GM19238 (cell line): ENCODE measurements around the gene RNF212.
"Not testable (repeated sequence)": the region's sequence is repeated elsewhere in the genome, so short reads cannot be mapped to it uniquely, and the experiment has no call there.

ENCODE experiments used
- DNase-seq: peaks from one replicate; pipeline ENCODE4 v3.0.0; 2011; ENCODE audit warnings: low spot score; ENCODE audit not compliant: insufficient read length

RNF212 gene, protein sequence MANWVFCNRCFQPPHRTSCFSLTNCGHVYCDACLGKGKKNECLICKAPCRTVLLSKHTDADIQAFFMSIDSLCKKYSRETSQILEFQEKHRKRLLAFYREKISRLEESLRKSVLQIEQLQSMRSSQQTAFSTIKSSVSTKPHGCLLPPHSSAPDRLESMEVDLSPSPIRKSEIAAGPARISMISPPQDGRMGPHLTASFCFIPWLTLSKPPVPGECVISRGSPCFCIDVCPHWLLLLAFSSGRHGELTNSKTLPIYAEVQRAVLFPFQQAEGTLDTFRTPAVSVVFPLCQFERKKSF

GRCh38 chr4:1113311-1114009 lies at the start of gene RNF212:
Gene RNF212, minus strand, starts transcription at chr4:1113564. Its CDS starts 100 bp downstream, at chr4:1113464.
- DNase-seq, result no peak

GRCh38 chr4:1160351-1160750 lies 47.0 kb upstream of the RNF212 start:
- DNase-seq, result no peak

DNA sequence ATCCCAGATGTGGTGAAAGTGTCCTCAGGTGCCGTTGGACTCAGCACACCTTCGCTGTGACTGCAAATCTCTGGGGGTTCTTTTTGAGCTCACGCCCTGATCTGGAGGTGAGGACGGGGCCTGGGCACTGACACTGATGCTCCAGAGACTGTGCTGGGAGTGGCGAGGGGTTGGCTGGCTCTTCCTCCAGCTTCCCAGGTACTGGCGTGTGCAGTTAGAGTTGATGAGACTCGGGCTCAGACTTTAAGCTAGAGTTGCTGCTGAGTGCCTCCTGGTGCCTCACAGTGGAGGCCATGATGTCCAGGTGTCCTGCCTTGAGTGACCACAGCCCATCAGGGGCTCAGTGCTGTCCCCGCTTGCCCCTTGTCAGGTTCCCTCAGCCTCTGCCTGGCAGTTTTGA lies 42.7 kb upstream of the RNF212 start:
- no peak for DNase-seq

DNA sequence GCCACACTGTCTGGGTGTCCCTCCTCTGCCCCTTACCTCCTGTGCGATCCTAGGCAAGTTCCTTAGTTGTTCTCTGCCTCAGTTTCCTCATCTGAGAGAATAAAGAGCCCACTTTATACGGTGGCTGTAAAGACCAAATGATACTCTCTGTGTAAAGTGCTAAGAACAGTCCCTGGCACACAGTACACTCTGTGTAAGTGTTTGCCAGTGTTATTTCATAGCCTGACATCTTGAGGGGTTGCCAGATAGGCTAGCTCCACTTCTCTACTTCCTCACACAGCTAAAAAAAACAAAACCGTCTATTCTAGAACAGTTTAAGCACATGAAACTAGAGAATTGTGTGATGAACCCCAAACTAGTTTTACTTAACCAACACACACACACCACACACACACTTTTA lies 42.0 kb upstream of the RNF212 start:
- no peak for DNase-seq

DNA sequence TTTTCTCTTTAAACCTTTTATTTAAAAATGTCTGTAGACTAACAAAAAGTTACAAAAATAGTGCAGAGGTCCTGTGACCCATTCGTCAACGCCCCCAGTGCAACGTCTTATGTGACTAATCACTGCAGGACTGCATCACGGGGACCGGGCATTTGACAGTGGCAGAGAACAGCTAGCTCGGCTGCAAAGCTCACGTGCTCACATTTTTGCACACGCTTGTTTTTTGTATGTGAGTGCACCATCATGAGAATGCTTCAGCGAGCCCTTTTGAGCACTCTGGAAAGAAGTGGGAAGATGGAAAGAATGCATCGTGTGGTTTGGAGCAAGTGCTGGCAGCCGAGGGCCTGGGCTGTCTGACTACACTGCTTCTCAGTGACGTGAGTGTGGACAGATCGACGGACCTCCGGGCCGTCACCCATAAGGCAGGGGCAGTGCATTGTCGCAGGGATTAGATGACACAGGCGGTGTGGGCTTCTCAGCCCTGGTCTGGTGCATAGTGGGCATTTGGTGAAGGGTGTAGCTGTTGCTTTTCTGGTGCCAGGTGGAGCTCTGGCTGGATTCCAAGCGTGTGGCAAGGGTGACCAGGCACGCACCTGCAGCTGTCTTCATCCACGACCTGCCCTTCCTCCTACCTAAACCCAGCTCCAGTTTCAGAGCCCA lies 41.3 kb upstream of the RNF212 start:
- DNase-seq, result no peak

DNA sequence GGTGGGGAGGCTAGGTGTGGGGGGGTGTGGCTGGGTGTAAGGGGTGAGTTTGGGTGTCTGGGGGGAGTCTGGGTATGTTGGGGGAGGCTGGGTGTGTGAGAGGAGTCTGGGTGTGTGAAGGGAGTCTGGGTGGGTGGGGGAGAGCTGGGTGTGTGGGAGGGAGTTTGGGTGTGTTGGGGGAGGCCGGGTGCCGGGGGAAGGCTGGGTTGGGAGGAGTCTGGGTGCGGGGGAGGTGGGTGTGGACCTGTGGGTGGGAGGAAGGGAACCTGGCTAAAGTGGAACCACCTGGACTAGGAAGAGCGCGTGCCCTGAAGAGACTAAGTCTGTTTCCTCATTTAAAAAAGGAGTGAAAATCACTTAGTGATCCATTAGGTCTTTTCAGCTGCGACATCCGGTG lies 40.8 kb upstream of the RNF212 start:
- DNase-seq, result no peak

GRCh38 chr4:1153567-1154090 lies 40.3 kb upstream of the RNF212 start:
- no peak for DNase-seq

DNA sequence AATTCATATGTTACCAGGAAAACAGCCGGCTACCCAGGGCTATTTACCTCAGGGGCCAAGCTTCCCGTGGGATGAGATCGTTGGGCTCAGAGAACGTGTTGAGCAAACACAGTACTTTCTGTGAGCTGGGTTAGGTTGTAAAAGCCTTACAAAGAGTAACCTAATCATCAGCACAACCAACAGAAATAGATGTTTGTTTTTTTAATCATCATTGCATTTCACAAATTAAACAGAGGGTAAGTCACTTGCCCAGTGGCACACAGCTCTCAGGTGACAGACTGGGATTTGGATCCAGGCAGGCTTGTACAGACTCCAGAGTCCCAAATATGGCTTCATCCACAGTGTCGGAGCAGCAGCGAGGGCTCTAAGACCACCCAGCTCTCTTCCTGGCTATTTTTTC lies 38.9 kb upstream of the RNF212 start:
- no peak for DNase-seq

DNA sequence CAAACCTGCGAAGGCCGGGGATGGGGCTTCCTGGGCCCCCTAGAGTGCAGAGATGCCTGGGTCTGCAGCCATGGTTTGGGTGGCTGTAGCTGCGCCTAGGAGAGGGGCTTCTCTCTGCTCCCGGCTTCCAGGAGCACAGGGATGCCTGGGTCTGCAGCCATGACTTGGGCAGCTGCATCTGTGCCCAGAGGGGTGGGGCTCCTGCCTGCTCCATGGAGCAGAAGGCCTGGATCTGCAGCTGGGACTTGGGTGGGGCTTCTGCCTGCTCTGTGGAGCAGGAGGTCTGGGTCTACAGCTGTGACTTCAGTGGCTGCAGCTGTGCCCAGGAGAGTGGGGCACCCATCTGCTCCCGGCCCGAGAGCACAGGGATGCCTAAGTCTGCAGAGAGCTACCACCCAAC lies 38.2 kb upstream of the RNF212 start:
- no peak for DNase-seq

DNA sequence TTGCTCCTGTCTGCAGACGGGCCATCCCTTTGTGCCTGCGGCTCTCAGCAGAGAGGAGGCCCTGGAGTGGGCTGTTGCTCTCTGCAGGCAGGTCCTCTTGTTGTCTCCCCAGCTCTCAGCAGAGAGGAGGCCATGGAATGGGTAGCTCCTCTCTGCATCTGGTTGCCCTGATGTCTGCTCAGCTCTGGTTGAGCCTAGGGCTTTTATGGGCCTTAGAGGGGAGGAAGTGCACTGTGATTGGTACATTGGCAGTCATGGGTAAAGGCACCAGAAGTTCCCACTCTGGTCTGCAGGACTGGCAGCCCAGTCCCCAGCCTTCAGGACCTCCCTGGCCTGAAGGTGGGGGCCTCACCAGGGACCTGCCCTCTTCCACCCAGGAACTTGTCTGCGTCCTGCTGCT lies 37.5 kb upstream of the RNF212 start:
- no peak for DNase-seq

- DNase-seq, result no peak
Observed at GRCh38 chr4:1139860-1140259, 26.5 kb upstream of the RNF212 start.

DNA sequence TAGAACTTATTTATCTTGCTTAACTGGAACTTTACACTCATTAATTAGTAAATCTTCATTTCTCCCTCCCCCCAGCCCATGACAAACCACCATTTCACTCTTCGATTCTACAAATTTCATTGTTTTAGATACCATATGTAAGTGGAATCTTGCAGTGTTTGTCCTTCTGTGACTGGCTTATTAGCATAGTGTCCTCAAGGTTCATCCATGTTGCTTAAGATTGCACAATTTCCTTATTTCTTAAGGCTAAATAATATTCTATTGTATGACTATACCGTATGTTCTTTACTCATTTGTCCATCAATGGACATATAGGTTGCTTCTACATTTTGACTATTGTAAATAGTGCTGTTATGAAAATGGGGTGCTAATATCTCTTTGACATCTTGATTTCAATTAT lies 24.5 kb upstream of the RNF212 start:
- DNase-seq, result no peak

- no peak for DNase-seq
Observed at GRCh38 chr4:1137063-1137776, 23.9 kb upstream of the RNF212 start.

DNA sequence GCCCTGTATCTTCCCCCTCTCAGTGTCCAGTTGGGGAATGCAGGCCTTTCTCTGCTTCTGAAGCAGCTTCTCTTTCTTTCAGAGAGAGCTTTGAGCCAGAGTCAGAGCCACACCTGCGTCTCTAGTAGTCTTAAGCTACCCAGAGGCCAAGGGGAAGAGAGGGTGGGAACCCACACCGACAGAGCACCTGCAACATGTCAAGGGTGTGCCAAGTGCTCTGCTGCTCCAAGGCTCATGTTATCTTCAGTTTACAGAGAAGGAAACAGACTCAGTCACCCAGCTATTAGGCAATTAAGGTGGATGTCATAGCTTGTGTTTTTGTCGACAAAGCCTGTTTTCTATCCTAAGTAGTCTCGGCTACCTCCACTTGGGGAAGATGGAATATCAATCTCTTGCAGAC lies 22.7 kb upstream of the RNF212 start:
- no peak for DNase-seq

DNA sequence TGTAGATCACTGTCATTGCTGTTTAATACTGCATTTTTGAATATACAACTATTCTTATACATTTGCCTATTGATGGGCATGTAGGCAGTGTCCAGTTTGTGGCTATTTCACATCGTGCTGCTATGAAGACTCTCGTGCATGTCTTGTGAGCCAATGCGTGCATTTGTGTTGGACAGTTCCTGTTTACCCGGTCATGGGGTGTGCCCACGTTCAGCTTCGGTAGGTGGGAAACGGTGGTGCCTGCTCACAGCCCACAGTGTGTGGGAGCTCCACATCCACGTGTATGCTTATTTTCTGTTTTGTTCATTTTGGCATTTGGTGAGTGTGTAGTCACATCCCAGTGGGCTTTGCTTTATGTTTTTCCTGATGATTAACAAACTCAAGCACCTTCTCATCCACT lies 19.7 kb upstream of the RNF212 start:
- DNase-seq, result no peak

GRCh38 chr4:1130316-1131186 lies 17.2 kb upstream of the RNF212 start:
- DNase-seq, result peak; percentile 59

DNA sequence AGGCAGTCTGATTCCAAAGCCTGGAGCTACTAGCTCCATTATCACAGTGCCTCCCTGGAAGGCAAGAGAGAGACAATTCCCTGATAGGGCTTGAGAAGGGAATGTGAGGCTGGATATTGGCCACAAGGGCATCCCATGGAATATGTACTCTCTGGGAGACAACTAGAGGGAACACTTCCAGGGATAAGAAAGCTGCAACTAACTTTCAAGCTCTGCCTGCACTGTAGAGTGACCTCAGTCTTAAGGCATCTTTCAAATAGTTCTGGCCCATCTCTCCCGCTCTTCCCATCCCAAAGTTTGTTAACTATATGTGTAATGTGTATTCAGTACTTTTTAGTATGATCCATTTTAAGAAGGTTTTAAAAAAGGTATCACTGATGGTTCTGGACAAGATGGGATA lies 13.1 kb upstream of the RNF212 start:
- no peak for DNase-seq

GRCh38 chr4:1125466-1125865 lies 12.1 kb upstream of the RNF212 start:
- not testable (repeated sequence) for DNase-seq

- DNase-seq, result no peak
Observed at GRCh38 chr4:1124818-1125217, 11.5 kb upstream of the RNF212 start.

DNA sequence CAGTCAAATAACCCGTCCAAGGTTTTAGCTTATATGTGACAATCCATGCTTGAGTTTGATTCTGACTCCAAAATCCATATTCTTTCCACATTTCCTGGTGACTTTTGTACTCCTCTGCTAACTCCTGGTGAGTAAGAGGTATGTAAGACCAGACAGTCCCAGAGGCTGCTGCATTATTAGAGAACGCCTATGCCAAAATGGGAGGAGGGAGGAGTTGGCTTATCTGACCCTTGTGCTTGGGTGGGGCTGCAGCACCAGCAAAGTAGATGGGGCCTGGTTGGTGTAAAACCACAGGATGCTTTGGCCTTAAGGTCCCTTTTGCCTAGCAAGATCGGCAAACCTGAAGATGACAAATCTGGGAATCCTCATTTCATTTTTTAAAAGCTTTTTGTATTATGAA lies 9.1 kb upstream of the RNF212 start:
- no peak for DNase-seq

DNA sequence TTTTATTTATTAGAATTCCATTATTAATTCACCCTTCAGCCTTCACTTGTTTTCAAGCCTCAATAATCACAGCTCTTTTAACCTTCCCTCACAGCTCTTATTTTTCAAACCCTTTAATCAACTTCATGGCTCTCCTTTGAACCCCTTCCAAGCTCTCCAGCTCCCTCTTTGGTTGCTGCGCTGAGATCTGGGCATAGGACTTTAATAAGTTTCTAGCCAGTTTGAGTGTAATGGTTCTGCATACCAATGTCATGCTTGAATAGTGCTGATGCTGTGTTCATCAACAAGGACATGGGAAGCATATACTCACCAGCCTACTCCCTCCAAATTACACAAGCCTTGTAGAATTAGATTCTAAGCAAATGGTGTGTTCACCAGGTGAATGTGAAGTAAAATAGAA lies 3.5 kb upstream of the RNF212 start:
- no peak for DNase-seq
